WTC11 (cell line): ENCODE data around the gene TUBGCP6. TPM values are rescaled to one million over a fixed set of nuclear protein-coding genes. Genes with fewer than 3 reads are reported as not detected.

Source experiments
- ATAC-seq: fragments of 200-7000 bp; cut with Tn5 transposase; 2 replicates; pipeline ENCODE4 v1.10.0; 2021; ENCODE audit warnings: mild to moderate bottlenecking, moderate library complexity
- CTCF ChIA-PET: fragments of 300-600 bp; sonication (Branson Sonifier 250); formaldehyde crosslinking; loops from one replicate; lab custom pipeline; 2021; ENCODE audit warnings: antibody characterized with exemption; lab: Charles Lee
- POLR2A ChIA-PET: fragments of 350-600 bp; sonication (Branson Sonifier 250); formaldehyde crosslinking; loops from one replicate; lab custom pipeline; 2021; ENCODE audit warnings: antibody characterized with exemption; lab: Charles Lee
- DNase-seq: peaks from one replicate; pipeline ENCODE4 v3.0.0; 2021; ENCODE audit warnings: low spot score
- H3K27ac Mint-ChIP-seq: 2 replicates; pipeline ENCODE4 v1.8.0; 2021; ENCODE audit warnings: mixed read lengths
- H3K27me3 Mint-ChIP-seq: 2 replicates; pipeline ENCODE4 v1.8.0; 2021; ENCODE audit warnings: low read depth, mild to moderate bottlenecking, moderate library complexity, mixed read lengths
- H3K36me3 Mint-ChIP-seq: 2 replicates; pipeline ENCODE4 v1.8.0; 2021; ENCODE audit warnings: mixed read lengths
- H3K4me1 Mint-ChIP-seq: 2 replicates; pipeline ENCODE4 v1.8.0; 2022; ENCODE audit warnings: mixed read lengths
- H3K4me3 Mint-ChIP-seq: 2 replicates; pipeline ENCODE4 v1.8.0; 2021; ENCODE audit warnings: mild to moderate bottlenecking, moderate library complexity, mixed read lengths
- H3K9me3 Mint-ChIP-seq: 2 replicates; pipeline ENCODE4 v1.8.0; 2021; ENCODE audit warnings: mixed read lengths
- ATF6 ChIP-seq: sonication (generic); formaldehyde crosslinking; IDR thresholded peaks from 2 replicates; pipeline ENCODE4 v1.8.1; 2023; ENCODE audit warnings: mild to moderate bottlenecking, missing genetic modification reagents
- CDX4 ChIP-seq: fragments of 250-450 bp; sonication (Bioruptor Pico); IDR thresholded peaks from 2 replicates; pipeline ENCODE4 v1.9.0; 2021; ENCODE audit warnings: moderate library complexity, mild to moderate bottlenecking, inconsistent platforms, borderline replicate concordance
- GABPB1 ChIP-seq: sonication (generic); formaldehyde crosslinking; IDR thresholded peaks from 2 replicates; pipeline ENCODE4 v1.8.1; 2023; ENCODE audit warnings: mild to moderate bottlenecking, missing genetic modification reagents
- GTF2I ChIP-seq: fragments of 250-450 bp; sonication (Bioruptor Pico); conservative IDR thresholded peaks from 2 replicates; pipeline ENCODE4 v1.4.0; 2021; ENCODE audit warnings: mild to moderate bottlenecking
- HMGA2 ChIP-seq: fragments of 250-450 bp; sonication (Bioruptor Pico); IDR thresholded peaks from 2 replicates; pipeline ENCODE4 v1.4.0; 2021; ENCODE audit warnings: mild to moderate bottlenecking, moderate library complexity
- MXD4 ChIP-seq: fragments of 250-450 bp; sonication (Bioruptor Pico); IDR thresholded peaks from 2 replicates; pipeline ENCODE4 v1.8.0; 2021; ENCODE audit warnings: mild to moderate bottlenecking, moderate library complexity, borderline replicate concordance
- NFATC4 ChIP-seq: fragments of 250-450 bp; sonication (Bioruptor Pico); IDR thresholded peaks from 2 replicates; pipeline ENCODE4 v1.9.0; 2021; ENCODE audit warnings: mild to moderate bottlenecking
- NFE2L1 ChIP-seq: sonication (generic); formaldehyde crosslinking; IDR thresholded peaks from 2 replicates; pipeline ENCODE4 v1.8.1; 2023; ENCODE audit warnings: missing genetic modification reagents
- NFYB ChIP-seq: sonication (generic); formaldehyde crosslinking; conservative IDR thresholded peaks from 2 replicates; pipeline ENCODE4 v1.8.0; 2022; ENCODE audit warnings: low read depth, missing genetic modification reagents
- RORB ChIP-seq: fragments of 250-450 bp; sonication (Bioruptor Pico); IDR thresholded peaks from 2 replicates; pipeline ENCODE4 v1.9.0; 2021; ENCODE audit warnings: mild to moderate bottlenecking
- STAT6 ChIP-seq: sonication (generic); formaldehyde crosslinking; conservative IDR thresholded peaks from 2 replicates; pipeline ENCODE4 v1.8.1; 2023; ENCODE audit warnings: mild to moderate bottlenecking, low read depth, missing genetic modification reagents, moderate library complexity
- TEAD1 ChIP-seq: sonication (generic); formaldehyde crosslinking; IDR thresholded peaks from 2 replicates; pipeline ENCODE4 v1.8.0; 2022; ENCODE audit warnings: mild to moderate bottlenecking, missing genetic modification reagents
- ZNF121 ChIP-seq: sonication (generic); formaldehyde crosslinking; IDR thresholded peaks from 2 replicates; pipeline ENCODE4 v1.8.0; 2023; ENCODE audit warnings: missing genetic modification reagents
- ZNF281 ChIP-seq: sonication (generic); formaldehyde crosslinking; IDR thresholded peaks from 2 replicates; pipeline ENCODE4 v1.8.0; 2023; ENCODE audit warnings: mild to moderate bottlenecking, missing genetic modification reagents
- ZNF423 ChIP-seq: fragments of 250-450 bp; sonication (Bioruptor Pico); IDR thresholded peaks from 2 replicates; pipeline ENCODE4 v2.1.2; 2022; ENCODE audit warnings: mild to moderate bottlenecking, moderate library complexity
- ZNF512 ChIP-seq: sonication (generic); formaldehyde crosslinking; IDR thresholded peaks from 2 replicates; pipeline ENCODE4 v1.8.1; 2022; ENCODE audit warnings: missing genetic modification reagents, borderline replicate concordance
- total RNA-seq: library from RNA; stranded (reverse); gene quantifications from 3 replicates; pipeline ENCODE4 v1.2.3, GENCODE V29; 2021

Gene TUBGCP6
- total RNA-seq, 1 experiment from 2014 or later = 45.4 TPM

GRCh38 chr22:50193621-50194020 lies 51.2 kb downstream of the TUBGCP6 start:
- no peak for TF ChIP-seq NFATC4 (CRISPR knock-in tag)
- no peak for TF ChIP-seq ATF6 (CRISPR knock-in tag)
- no peak for TF ChIP-seq MXD4 (CRISPR knock-in tag)
- TF ChIP-seq NFYB (CRISPR knock-in tag) = no peak
- TF ChIP-seq NFE2L1 (CRISPR knock-in tag) = no peak
- TF ChIP-seq RORB (CRISPR knock-in tag) = no peak
- no peak for TF ChIP-seq TEAD1 (CRISPR knock-in tag)
- TF ChIP-seq ZNF423 = no peak
- TF ChIP-seq STAT6 (CRISPR knock-in tag) = no peak
- no peak for TF ChIP-seq ZNF512 (CRISPR knock-in tag)
- TF ChIP-seq CDX4 (CRISPR knock-in tag) = no peak
- TF ChIP-seq ZNF121 (CRISPR knock-in tag) = no peak
- TF ChIP-seq GABPB1 (CRISPR knock-in tag) = no peak
- TF ChIP-seq ZNF281 (CRISPR knock-in tag) = no peak
- no peak for TF ChIP-seq GTF2I
- no peak for TF ChIP-seq HMGA2 (CRISPR knock-in tag)
- ATAC-seq (no peak), DNase-seq (no peak)
- H3K27ac Mint-ChIP-seq = no peak overlapping the region
- peaks cover 13% of the 10 kb centered on the region for H3K4me1 Mint-ChIP-seq
- H3K9me3 Mint-ChIP-seq = no peaks in the 10 kb centered on the region
- no peaks in the 10 kb centered on the region; the same call in 1 of the 2 replicates for H3K36me3 Mint-ChIP-seq
- ChIA-PET CTCF (no interaction called here), POLR2A (no interaction called here)
- no peaks in the 10 kb centered on the region for H3K27me3 Mint-ChIP-seq
- no peak overlapping the region for H3K4me3 Mint-ChIP-seq
